ENCODE results near the gene RTL10. TPM values are rescaled to one million over a fixed set of nuclear protein-coding genes. Genes with fewer than 3 reads are reported as not detected.

RTL10 gene
- polyA plus RNA-seq, 1 of the 3 experiments (the other 2 are of a cell fraction) = 7.8 TPM

GRCh38 chr22:19891317-19892256, 36.9 kb upstream of the RTL10 start (continued):
- TF ChIP-seq JUND (IDR thresholded peaks at IDR 0.05) = peak; percentile 79; the same call in 1 of the 2 replicates
- no peak for TF ChIP-seq EZH2phosphoT487 (IDR thresholded peaks at IDR 0.05; ENCODE audit: borderline replicate concordance, low read depth)
- no peak for TF ChIP-seq USF1 (IDR thresholded peaks at IDR 0.05; ENCODE audit: borderline replicate concordance, low read depth)
- TF ChIP-seq RAD21 (IDR thresholded peaks at IDR 0.05; ENCODE audit: low read length) = no peak
- TF ChIP-seq GABPA (IDR thresholded peaks at IDR 0.05; ENCODE audit: low read depth) = no peak
- TF ChIP-seq YY1 (IDR thresholded peaks at IDR 0.05; ENCODE audit: low read depth) = no peak
- peak; percentile 94 for TF ChIP-seq TCF12 (IDR thresholded peaks at IDR 0.05)
- no peak for TF ChIP-seq USF2 (IDR thresholded peaks at IDR 0.05; ENCODE audit: borderline replicate concordance, low read depth, low read length)
- TF ChIP-seq TEAD4 (IDR thresholded peaks at IDR 0.05; ENCODE audit: borderline replicate concordance, insufficient read depth) = peak; percentile 76
- peak; percentile 58 for TF ChIP-seq CHD2 (IDR thresholded peaks at IDR 0.05; ENCODE audit: low read length, partially characterized antibody)
- TF ChIP-seq SIN3A (IDR thresholded peaks at IDR 0.05; ENCODE audit: borderline replicate concordance, low read depth, low read length) = peak; percentile 58; the same call in 1 of the 2 replicates
- TF ChIP-seq FOXM1 (IDR thresholded peaks at IDR 0.05; ENCODE audit: low read depth) = peak; percentile 57; the same call in 1 of the 2 replicates
- no peak for TF ChIP-seq MEF2A (IDR thresholded peaks at IDR 0.05; ENCODE audit: borderline replicate concordance, low read depth)

DNA sequence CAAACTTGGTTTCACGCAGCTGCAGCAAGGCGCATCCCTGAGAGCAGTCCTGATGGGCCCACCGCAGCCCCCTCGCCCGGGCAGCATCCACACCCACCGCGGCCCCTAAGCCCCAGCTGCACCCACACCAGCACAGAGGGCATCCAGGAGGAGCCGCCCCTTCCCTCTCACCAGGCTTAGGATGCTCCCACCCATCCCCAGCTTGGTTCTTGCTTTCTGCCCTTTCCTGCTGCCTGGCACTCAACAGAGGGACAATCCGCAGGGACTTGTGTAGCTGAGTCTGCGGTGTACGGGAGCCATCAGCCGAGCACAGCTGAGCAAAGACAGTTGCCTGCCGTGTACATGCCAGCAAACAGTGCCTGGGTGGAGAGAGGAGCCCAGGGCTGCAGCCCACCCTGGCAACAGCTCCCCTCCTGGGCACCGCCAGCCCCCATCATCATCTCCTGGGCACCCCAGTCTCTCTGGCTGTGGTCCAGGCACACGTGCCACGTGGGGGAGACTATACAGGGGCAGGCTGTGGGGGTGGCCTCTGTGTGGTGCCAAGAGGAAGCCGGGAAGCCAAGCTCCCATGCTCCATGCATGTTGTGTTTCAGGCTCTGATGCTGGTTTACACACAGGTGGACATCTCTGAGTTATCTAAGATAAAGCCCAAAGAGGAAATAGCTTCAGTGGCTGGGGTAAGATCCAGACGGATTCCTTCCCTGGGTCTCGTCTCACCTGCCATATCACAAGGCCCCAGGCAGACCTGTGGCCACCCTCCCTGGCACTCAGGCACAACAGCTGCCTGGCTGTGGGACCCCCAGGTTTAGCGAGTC, 36.0 kb upstream of the RTL10 start:
- Histone ChIP-seq H3K36me3 (replicated peaks in 1 of 2; ENCODE audit: control insufficient read depth in 1 of 2, insufficient read depth in 2 of 2, low read length in 1 of 2) (peaks cover 0 to 2% of the 10 kb centered on the region in 2 experiments), H3K27ac (ENCODE audit: low read depth in 2 of 2, low read length in 1 of 2) (peak overlapping the region; percentile 72 to 98), H3K9me3 (no peaks in the 10 kb centered on the region), H3F3A (replicated peaks; ENCODE audit: insufficient read depth) (peaks cover 8% of the 10 kb centered on the region), H2AFZ (ENCODE audit: low read depth) (no peak overlapping the region), H3K4me2 (peak overlapping the region; percentile 57; the same call in 1 of the 2 replicates), H3K4me3 (ENCODE audit: low read depth in 2 of 2, low read length in 1 of 2) (no peak overlapping the region), H3K4me1 (ENCODE audit: control insufficient read depth in 1 of 2, insufficient read depth in 2 of 2, low read depth in 1 of 2, low read length in 1 of 2) (peaks cover 39 to 45% of the 10 kb centered on the region in 2 experiments), H3K9ac (no peak overlapping the region; the same call in 1 of the 2 replicates), H3K9me2 (no peaks in the 10 kb centered on the region), H4K20me1 (ENCODE audit: insufficient read depth) (no peaks in the 10 kb centered on the region), H3K27me3 (ENCODE audit: insufficient read depth) (no peaks in the 10 kb centered on the region), H3K79me2 (ENCODE audit: insufficient read depth) (no peaks in the 10 kb centered on the region)
- TF ChIP-seq ELF1 (IDR thresholded peaks at IDR 0.05) (no peak), FOXJ3 (CRISPR knock-in tag; IDR thresholded peaks at IDR 0.05) (peak; percentile 18; the same call in 1 of the 2 replicates)
- POLR2A ChIA-PET = interaction anchor here (1.4 kb wide), 1 partner anchor 9 kb away, joined by 5 read pairs; no protein-coding TSS in a partner anchor
- DNase-seq = peak; percentile 60
- CTCF ChIA-PET = interaction anchor here (0.6 to 4.5 kb wide), 11 partner anchors 9 to 261 kb away, joined by 3 to 43 read pairs (median 5); no protein-coding TSS in a partner anchor
- 69% methylated on average over 12 of the region's 20 CpGs for WGBS (ENCODE audit: low lambda C conversion rate)
